CD14-positive monocyte (primary cell): ENCODE results near the gene GPR161. TPM values are rescaled to one million over a fixed set of nuclear protein-coding genes. Genes with fewer than 3 reads are reported as not detected.

Experiments used
- DNase-seq, 3 donors: peaks; one replicate each; pipeline ENCODE4 v3.0.0-alpha.2; 2011 to 2022
- H2AFZ ChIP-seq: 2 replicates; pipeline ENCODE4 v1.6.0; 2012; ENCODE audit warnings: mild to moderate bottlenecking, low read depth, low read length, inconsistent platforms; ENCODE audit not compliant: insufficient read depth, poor library complexity, severe bottlenecking
- H3K27ac ChIP-seq, 2 donors: 1 replicate in 1 of 2; 2 replicates in 1 of 2; pipeline ENCODE4 v1.5.1; 2012 to 2013; ENCODE audit warnings: low read length in 2 of 2, control low read depth in 1 of 2, inconsistent platforms in 1 of 2, low read depth in 1 of 2, mild to moderate bottlenecking in 1 of 2
- H3K27me3 ChIP-seq, 2 donors: one replicate each; pipeline versions ENCODE4 v1.6.0 to v1.6.1; 2011 to 2013; ENCODE audit warnings: low read length in 2 of 2; ENCODE audit not compliant: control insufficient read depth in 2 of 2, insufficient read depth in 2 of 2
- H3K36me3 ChIP-seq, 2 donors: replicated peaks in 1 of 2; 1 replicate in 1 of 2; 2 replicates in 1 of 2; pipeline versions ENCODE4 v1.5.1 to v1.6.1; 2012 to 2013; ENCODE audit warnings: low read length in 2 of 2, control low read depth in 1 of 2, inconsistent platforms in 1 of 2, mild to moderate bottlenecking in 1 of 2; ENCODE audit not compliant: insufficient read depth in 2 of 2, control insufficient read depth in 1 of 2
- H3K4me1 ChIP-seq, 2 donors: 1 replicate in 1 of 2; 2 replicates in 1 of 2; pipeline versions ENCODE4 v1.5.1 to v1.6.1; 2012 to 2013; ENCODE audit warnings: low read length in 2 of 2, control low read depth in 1 of 2, inconsistent platforms in 1 of 2, mild to moderate bottlenecking in 1 of 2, moderate library complexity in 1 of 2; ENCODE audit not compliant: insufficient read depth in 2 of 2, control insufficient read depth in 1 of 2
- H3K4me2 ChIP-seq: replicated peaks from 2 replicates; pipeline ENCODE3; 2012; ENCODE audit warnings: low read length, moderate library complexity, mild to moderate bottlenecking; ENCODE audit not compliant: poor library complexity, severe bottlenecking; ENCODE audit errors: extremely low read depth
- H3K4me3 ChIP-seq, 3 experiments: fragments of 200-600 bp in 1 of 3; sonication (generic) in 1 of 3; replicated peaks in 1 of 3; 1 replicate in 2 of 3; 2 replicates in 1 of 3; pipeline ENCODE4 v1.5.1; 2011 to 2013; ENCODE audit warnings: low read length in 3 of 3, mild to moderate bottlenecking in 3 of 3, control low read depth in 2 of 3, low read depth in 2 of 3, inconsistent platforms in 1 of 3, moderate library complexity in 1 of 3
- H3K79me2 ChIP-seq: 2 replicates; pipeline ENCODE4 v1.6.0; 2012; ENCODE audit warnings: mild to moderate bottlenecking, control low read depth, inconsistent platforms, low read length, moderate library complexity; ENCODE audit not compliant: insufficient read depth
- H3K9ac ChIP-seq: 2 replicates; pipeline ENCODE4 v1.6.0; 2017; ENCODE audit warnings: low read length, mild to moderate bottlenecking; ENCODE audit not compliant: insufficient read depth, poor library complexity, severe bottlenecking
- H3K9me3 ChIP-seq, 2 donors: replicated peaks in 1 of 2; 1 replicate in 1 of 2; 2 replicates in 1 of 2; pipeline versions ENCODE4 v1.5.1 to v1.6.1; 2012 to 2013; ENCODE audit warnings: low read length in 2 of 2, control low read depth in 1 of 2; ENCODE audit not compliant: control insufficient read depth in 1 of 2, insufficient read depth in 1 of 2
- H4K20me1 ChIP-seq: 2 replicates; pipeline ENCODE4 v1.6.0; 2012; ENCODE audit warnings: mild to moderate bottlenecking, low read length, control low read depth, moderate library complexity; ENCODE audit not compliant: insufficient read depth
- H3K27ac Mint-ChIP-seq, 7 donors: one replicate each; pipeline ENCODE4 v1.8.0; 2020; ENCODE audit warnings: mild to moderate bottlenecking in 7 of 7, mixed read lengths in 7 of 7, moderate library complexity in 6 of 7, inconsistent platforms in 2 of 7
- H3K27me3 Mint-ChIP-seq, 3 donors: one replicate each; pipeline ENCODE4 v1.8.0; 2021 to 2022; ENCODE audit warnings: low read depth in 3 of 3, mild to moderate bottlenecking in 3 of 3, mixed read lengths in 3 of 3, moderate library complexity in 3 of 3, inconsistent platforms in 1 of 3
- H3K36me3 Mint-ChIP-seq, 2 donors: one replicate each; pipeline ENCODE4 v1.8.0; 2020; ENCODE audit warnings: mixed read lengths in 2 of 2, inconsistent platforms in 1 of 2, mild to moderate bottlenecking in 1 of 2
- H3K4me1 Mint-ChIP-seq: one replicate; pipeline ENCODE4 v1.8.0; 2020; ENCODE audit warnings: mild to moderate bottlenecking, mixed read lengths
- H3K4me3 Mint-ChIP-seq, 2 donors: one replicate each; pipeline ENCODE4 v1.8.0; 2020; ENCODE audit warnings: mild to moderate bottlenecking in 2 of 2, mixed read lengths in 2 of 2, moderate library complexity in 1 of 2
- H3K9me3 Mint-ChIP-seq, 7 donors: one replicate each; pipeline ENCODE4 v1.8.0; 2020 to 2022; ENCODE audit warnings: mixed read lengths in 7 of 7, mild to moderate bottlenecking in 6 of 7, moderate library complexity in 6 of 7, inconsistent platforms in 2 of 7
- WGBS: methylation state at CpG from one replicate; pipeline ENCODE4 v1.1.5; 2013; ENCODE audit warnings: missing lambda C conversion rate; ENCODE audit not compliant: insufficient coverage; 5-methylcytosine and 5-hydroxymethylcytosine counted together
- intact Hi-C, 2 donors: fragments of 100-400 bp; cut with micrococcal nuclease; formaldehyde crosslinking; loops; one replicate each; pipeline versions ENCODE4 v1.15.0 to v1.15.1; 2023
- polyA plus RNA-seq, 3 donors: library from polyadenylated mRNA; depleted of rRNA in 1 of 3; unstranded in 2 of 3; stranded (reverse) in 1 of 3; fragments of 300-500 nt in 2 of 3; fragments of >200 nt in 1 of 3; fragmentation: Illumina TruSeq in 2 of 3; gene quantifications; 1 replicate in 2 of 3; 2 replicates in 1 of 3; pipeline ENCODE4 v1.2.3, GENCODE V29; 2012 to 2021
- TF ChIP-seq, protein P1 (sequence below): fragments of 200-600 bp; IDR thresholded peaks from one replicate; pipeline ENCODE4 v1.8.0; 2022; ENCODE audit warnings: antibody characterized with exemption, mild to moderate bottlenecking

GPR161 gene
- polyA plus RNA-seq, 3 donors = 0.65 TPM; not detected in 2

GRCh38 chr1:168031627-168032026 lies 105.1 kb downstream of the GPR161 start:
- Mint-ChIP-seq H3K4me3 (no peak overlapping the region), H3K27ac (peak overlapping the region in 2 of 7 donors; percentile 19 to 38), H3K36me3 (peaks cover 4% of the 10 kb centered on the region in 2 donors), H3K27me3 (no peaks in the 10 kb centered on the region), H3K9me3 (no peaks in the 10 kb centered on the region), H3K4me1 (no peaks in the 10 kb centered on the region)
- Histone ChIP-seq H3K4me1 (peaks cover 6 to 11% of the 10 kb centered on the region in 2 donors), H3K79me2 (no peaks in the 10 kb centered on the region), H3K36me3 (peaks cover 0 to 11% of the 10 kb centered on the region in 2 donors), H3K4me2 (no peak overlapping the region), H3K9me3 (no peaks in the 10 kb centered on the region), H3K27me3 (no peaks in the 10 kb centered on the region), H3K9ac (no peak overlapping the region), H2AFZ (no peak overlapping the region), H3K4me3 (no peak overlapping the region), H4K20me1 (no peaks in the 10 kb centered on the region), H3K27ac (peak overlapping the region in 1 of 2 donors; percentile 68)
- intact Hi-C loops = no loop called here
- no peak for DNase-seq
- TF ChIP-seq, protein P1, sequence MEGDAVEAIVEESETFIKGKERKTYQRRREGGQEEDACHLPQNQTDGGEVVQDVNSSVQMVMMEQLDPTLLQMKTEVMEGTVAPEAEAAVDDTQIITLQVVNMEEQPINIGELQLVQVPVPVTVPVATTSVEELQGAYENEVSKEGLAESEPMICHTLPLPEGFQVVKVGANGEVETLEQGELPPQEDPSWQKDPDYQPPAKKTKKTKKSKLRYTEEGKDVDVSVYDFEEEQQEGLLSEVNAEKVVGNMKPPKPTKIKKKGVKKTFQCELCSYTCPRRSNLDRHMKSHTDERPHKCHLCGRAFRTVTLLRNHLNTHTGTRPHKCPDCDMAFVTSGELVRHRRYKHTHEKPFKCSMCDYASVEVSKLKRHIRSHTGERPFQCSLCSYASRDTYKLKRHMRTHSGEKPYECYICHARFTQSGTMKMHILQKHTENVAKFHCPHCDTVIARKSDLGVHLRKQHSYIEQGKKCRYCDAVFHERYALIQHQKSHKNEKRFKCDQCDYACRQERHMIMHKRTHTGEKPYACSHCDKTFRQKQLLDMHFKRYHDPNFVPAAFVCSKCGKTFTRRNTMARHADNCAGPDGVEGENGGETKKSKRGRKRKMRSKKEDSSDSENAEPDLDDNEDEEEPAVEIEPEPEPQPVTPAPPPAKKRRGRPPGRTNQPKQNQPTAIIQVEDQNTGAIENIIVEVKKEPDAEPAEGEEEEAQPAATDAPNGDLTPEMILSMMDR = no peak
- no CpG with 5 or more reads among the region's 4 CpGs for WGBS

GRCh38 chr1:168031198-168031597 lies 105.5 kb downstream of the GPR161 start:
- H3K9me3 ChIP-seq = no peaks in the 10 kb centered on the region
- no peaks in the 10 kb centered on the region for H3K9me3 Mint-ChIP-seq
- peaks cover 0 to 16% of the 10 kb centered on the region in 2 donors for H3K36me3 ChIP-seq
- TF ChIP-seq, protein P1 = no peak
- H3K4me3 ChIP-seq = no peak overlapping the region
- peak overlapping the region in 1 of 2 donors; percentile 68 for H3K27ac ChIP-seq
- DNase-seq = no peak
- H3K27me3 Mint-ChIP-seq = no peaks in the 10 kb centered on the region
- no peak overlapping the region for H3K4me3 Mint-ChIP-seq
- H3K9ac ChIP-seq = no peak overlapping the region
- WGBS = 100% methylated on average over 4 of the region's 5 CpGs
- no peak overlapping the region for H3K27ac Mint-ChIP-seq
- H3K79me2 ChIP-seq = no peaks in the 10 kb centered on the region
- intact Hi-C loops = no loop called here
- no peak overlapping the region for H3K4me2 ChIP-seq
- H3K4me1 ChIP-seq = peaks cover 6 to 11% of the 10 kb centered on the region in 2 donors
- no peaks in the 10 kb centered on the region for H3K4me1 Mint-ChIP-seq
- no peak overlapping the region for H2AFZ ChIP-seq
- peaks cover 4% of the 10 kb centered on the region in 2 donors for H3K36me3 Mint-ChIP-seq
- no peaks in the 10 kb centered on the region for H4K20me1 ChIP-seq
- no peaks in the 10 kb centered on the region for H3K27me3 ChIP-seq

Other genes starting within 250 kb of the GPR161 start
- gene ADCY10, start 222.8 kb downstream of the GPR161 start, polyA plus RNA-seq = under 1 TPM in 1 of 3 donors, not detected in 2; 0.09 TPM
- gene DCAF6, start 200.2 kb downstream of the GPR161 start, polyA plus RNA-seq = 10 to 100 TPM; 11.8 to 16.1 (median 11.9) TPM
- gene MPC2, start 199.9 kb downstream of the GPR161 start, polyA plus RNA-seq = 10 to 100 TPM; 14.2 to 70.3 (median 59.4) TPM
- 10 to 100 TPM in 2 of 3 donors, 1 to 10 TPM in 1; 8.7 to 35.0 (median 30.2) TPM for gene TIPRL, start 42.0 kb upstream of the GPR161 start, polyA plus RNA-seq
- gene SFT2D2, start 89.1 kb upstream of the GPR161 start, polyA plus RNA-seq = 10 to 100 TPM; 23.7 to 46.6 (median 34.9) TPM
- 1 to 10 TPM in 2 of 3 donors, under 1 TPM in 1; 0.65 to 7.6 (median 1.6) TPM for gene TBX19, start 143.9 kb upstream of the GPR161 start, polyA plus RNA-seq